Panc1 (cell line): Measurements from ENCODE around the gene PNLIPRP3. TPM values are rescaled to one million over a fixed set of nuclear protein-coding genes. Genes with fewer than 3 reads are reported as not detected.

Source experiments
- ATAC-seq: fragments of 200-7000 bp; cut with Tn5 transposase; 2 replicates; pipeline ENCODE4 v1.9.1; 2020; ENCODE audit warnings: mild to moderate bottlenecking, moderate library complexity
- BruUV-seq: library from RNA; stranded (reverse); fragments of 400-500 nt; replicated peaks from 2 replicates; lab custom pipeline; 2021; lab: Mats Ljungman, UMichigan
- CTCF ChIA-PET: fragments of 300-600 bp; sonication (Branson Sonifier 250); formaldehyde crosslinking; loops from one replicate; lab custom pipeline; 2022; ENCODE audit warnings: antibody characterized with exemption; lab: Charles Lee
- POLR2A ChIA-PET: fragments of 300-600 bp; sonication (Branson Sonifier 250); formaldehyde crosslinking; loops from one replicate; lab custom pipeline; 2022; ENCODE audit warnings: antibody characterized with exemption; lab: Charles Lee
- DNase-seq: peaks from one replicate; pipeline ENCODE4 v3.0.0-alpha.2; 2010; ENCODE audit warnings: low read depth, low spot score
- H3K27ac ChIP-seq: 2 replicates; pipeline ENCODE4 v1.5.1; 2011; ENCODE audit warnings: mild to moderate bottlenecking, low read length, inconsistent platforms
- H3K27me3 ChIP-seq: fragments of 200-500 bp; sonication (Bioruptor generic); 2 replicates; pipeline ENCODE4 v1.6.0; 2014; ENCODE audit warnings: low read length, inconsistent platforms; ENCODE audit not compliant: control insufficient read depth, insufficient read depth
- H3K36me3 ChIP-seq: fragments of 200-500 bp; sonication (Bioruptor generic); 2 replicates; pipeline ENCODE4 v1.5.1; 2014; ENCODE audit warnings: inconsistent platforms, mild to moderate bottlenecking, low read length, moderate library complexity; ENCODE audit not compliant: control insufficient read depth, insufficient read depth
- H3K4me1 ChIP-seq: 2 replicates; pipeline ENCODE4 v1.5.1; 2011; ENCODE audit warnings: inconsistent platforms, mild to moderate bottlenecking, low read length, moderate library complexity; ENCODE audit not compliant: control insufficient read depth, insufficient read depth
- H3K4me3 ChIP-seq, 2 experiments: 2 replicates each; pipeline ENCODE4 v1.5.1; 2011 to 2012; ENCODE audit warnings: low read depth in 2 of 2, low read length in 2 of 2, mild to moderate bottlenecking in 2 of 2, inconsistent platforms in 1 of 2, moderate library complexity in 1 of 2
- H3K9me3 ChIP-seq: fragments of 200-500 bp; sonication (Bioruptor generic); 2 replicates; pipeline ENCODE4 v1.5.1; 2014; ENCODE audit warnings: low read depth, mild to moderate bottlenecking, inconsistent platforms, low read length, moderate library complexity; ENCODE audit not compliant: control insufficient read depth, insufficient read depth
- CTCF ChIP-seq: fragments of 450-650 bp; IDR thresholded peaks from 2 replicates; pipeline ENCODE4 v1.5.1; 2017; ENCODE audit warnings: mild to moderate bottlenecking
- POLR2AphosphoS5 ChIP-seq: IDR thresholded peaks from 2 replicates; pipeline ENCODE4 v1.6.1; 2012; ENCODE audit warnings: mild to moderate bottlenecking, low read depth, low read length, moderate library complexity
- REST ChIP-seq, 2 experiments: IDR thresholded peaks; 2 replicates each; pipeline ENCODE4 v1.6.1; 2011 to 2012; ENCODE audit warnings: low read depth in 2 of 2, control low read depth in 1 of 2, low read length in 1 of 2, mild to moderate bottlenecking in 1 of 2, moderate library complexity in 1 of 2; ENCODE audit not compliant: insufficient read depth in 1 of 2
- SIN3A ChIP-seq: IDR thresholded peaks from 2 replicates; pipeline ENCODE4 v1.6.1; 2012; ENCODE audit warnings: low read depth, mild to moderate bottlenecking, low read length, moderate library complexity, borderline replicate concordance; ENCODE audit not compliant: insufficient read depth
- TCF7L2 ChIP-seq: IDR thresholded peaks from 2 replicates; pipeline ENCODE4 v1.6.1; 2011; ENCODE audit warnings: mild to moderate bottlenecking, low read depth, low read length, inconsistent platforms
- in situ Hi-C: cut with HindIII; loops from 2 replicates; pipeline ENCODE4 v1.10.0; 2016; ENCODE audit warnings: low sequenced_read_pairs, low pct_unique_long_range_greater_than_20kb
- intact Hi-C: fragments of 100-400 bp; cut with micrococcal nuclease; formaldehyde crosslinking; loops from one replicate; pipeline ENCODE4 v1.10.0; 2022; ENCODE audit not compliant: unreplicated experiment
- total RNA-seq: library from RNA; stranded (reverse); gene quantifications from one replicate; pipeline ENCODE4 v1.2.1, GENCODE V29; 2021; ENCODE audit not compliant: unreplicated experiment

The PNLIPRP3 gene
- total RNA-seq, 1 experiment from 2014 or later = not detected

DNA sequence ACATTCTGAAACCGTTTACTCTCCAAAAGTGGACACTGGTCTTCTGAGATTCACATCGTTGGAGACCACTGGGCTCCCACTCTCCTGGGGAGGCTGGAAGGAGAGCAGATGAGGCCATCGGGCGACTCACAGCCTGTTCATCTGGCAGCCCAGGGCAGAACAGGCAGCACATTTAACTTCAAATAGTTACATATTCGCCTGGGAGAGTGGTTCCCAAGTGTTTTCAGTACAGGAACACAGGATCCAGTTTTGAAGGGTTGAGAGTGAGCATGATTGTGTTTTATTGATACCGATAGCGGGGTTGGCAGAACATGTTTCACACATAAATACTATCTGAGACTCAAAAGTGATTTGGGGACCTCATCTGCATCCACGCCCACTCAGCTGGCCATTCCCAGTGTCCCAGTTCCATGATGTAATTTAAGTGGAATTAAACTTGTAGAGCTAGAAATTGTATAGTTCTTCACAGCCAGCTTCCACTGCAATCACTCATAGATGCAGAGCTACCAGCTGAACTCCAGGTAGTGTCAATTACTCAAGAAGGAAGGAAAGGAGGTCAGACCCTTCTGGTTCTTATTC lies 95.2 kb downstream of the PNLIPRP3 start:
- Histone ChIP-seq H3K4me3 (no peak overlapping the region), H3K36me3 (no peaks in the 10 kb centered on the region), H3K9me3 (no peaks in the 10 kb centered on the region), H3K27ac (no peak overlapping the region), H3K27me3 (peaks cover 26% of the 10 kb centered on the region), H3K4me1 (no peaks in the 10 kb centered on the region)
- no TSS peak for BruUV-seq
- ATAC-seq (no peak), DNase-seq (no peak)
- ChIA-PET POLR2A (no interaction called here), CTCF (no interaction called here)
- in situ Hi-C loops = no loop called here
- TF ChIP-seq POLR2AphosphoS5 = no peak
- no peak for TF ChIP-seq REST (IDR thresholded peaks at IDR 0.05; ENCODE audit: insufficient read depth in 1 of 2, low read depth in 2 of 2, low read length in 1 of 2)
- TF ChIP-seq CTCF = no peak
- no peak for TF ChIP-seq SIN3A
- no peak for TF ChIP-seq TCF7L2
- intact Hi-C loops = loop anchor here (2.0 kb wide), 1 partner anchor 78 kb away; no protein-coding TSS in a partner anchor

- no peaks in the 10 kb centered on the region for H3K9me3 ChIP-seq
- no peak for TF ChIP-seq POLR2AphosphoS5
- no peak for TF ChIP-seq CTCF
- TF ChIP-seq REST (IDR thresholded peaks at IDR 0.05; ENCODE audit: insufficient read depth in 1 of 2, low read depth in 2 of 2, low read length in 1 of 2) = no peak
- no peak for TF ChIP-seq SIN3A
- TF ChIP-seq TCF7L2 = no peak
- in situ Hi-C loops = no loop called here
- ATAC-seq = no peak
- no TSS peak for BruUV-seq
- H3K4me3 ChIP-seq = no peak overlapping the region
- no peak overlapping the region for H3K27ac ChIP-seq
- intact Hi-C loops = no loop called here
- no peaks in the 10 kb centered on the region for H3K4me1 ChIP-seq
- CTCF ChIA-PET = no interaction called here
- POLR2A ChIA-PET = interaction anchor here (0.6 kb wide), 1 partner anchor 650 kb away, joined by 4 read pairs; no protein-coding TSS in a partner anchor
- no peaks in the 10 kb centered on the region for H3K36me3 ChIP-seq
- H3K27me3 ChIP-seq = peaks cover 19% of the 10 kb centered on the region
- no peak for DNase-seq
Measured at GRCh38 chr10:116524736-116525135, 97.1 kb downstream of the PNLIPRP3 start.
